Measurements from ENCODE around the gene MAPKAPK3. TPM values are rescaled to one million over a fixed set of nuclear protein-coding genes. Genes with fewer than 3 reads are reported as not detected.

MAPKAPK3 gene
- total and polyA plus RNA-seq, 2 experiments from 2014 or later = 40.5 to 43.1 TPM

DNA sequence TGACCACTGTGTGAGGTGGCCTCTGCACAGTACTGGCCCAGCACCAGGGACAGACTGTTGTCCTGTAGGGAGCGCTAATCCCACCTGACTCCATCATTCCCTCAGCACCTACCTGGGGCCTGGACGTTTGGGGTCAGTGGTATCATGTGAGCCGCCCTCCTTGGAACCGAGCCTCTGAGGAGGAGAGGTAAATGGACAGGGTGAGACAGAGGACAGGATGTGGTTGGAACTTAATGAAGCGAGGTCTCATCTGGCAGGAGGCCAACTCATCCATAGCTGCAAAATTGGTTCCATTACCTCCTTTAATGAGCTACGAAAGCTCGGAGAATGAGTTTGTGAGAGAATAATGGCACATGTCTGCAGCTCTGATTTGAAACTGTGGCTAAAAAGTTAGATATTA lies 13.9 kb downstream of the MAPKAPK3 start:
- Histone ChIP-seq H3K36me3 (replicated peaks; ENCODE audit: insufficient read depth, low read depth) (no peaks in the 10 kb centered on the region), H3K9me3 (ENCODE audit: low read depth) (no peaks in the 10 kb centered on the region), H3K79me2 (peaks cover 30% of the 10 kb centered on the region), H3K4me3 (no peak overlapping the region), H3K27me3 (no peaks in the 10 kb centered on the region), H3K4me2 (no peak overlapping the region), H2AFZ (no peak overlapping the region), H3K4me1 (ENCODE audit: insufficient read depth) (no peaks in the 10 kb centered on the region), H4K20me1 (ENCODE audit: insufficient read depth, poor library complexity, severe bottlenecking) (peaks cover 18% of the 10 kb centered on the region), H3K9me2 (replicated peaks; ENCODE audit: insufficient read depth) (no peaks in the 10 kb centered on the region), H3K27ac (no peak overlapping the region)
- DNase-seq (ENCODE audit: low spot score) = no peak
- 63% methylated on average over 7 of the region's 7 CpGs for WGBS (ENCODE audit: low lambda C conversion rate, missing lambda C conversion rate)
- TF ChIP-seq EZH2 (IDR thresholded peaks at IDR 0.05; ENCODE audit: borderline replicate concordance) = no peak

DNA sequence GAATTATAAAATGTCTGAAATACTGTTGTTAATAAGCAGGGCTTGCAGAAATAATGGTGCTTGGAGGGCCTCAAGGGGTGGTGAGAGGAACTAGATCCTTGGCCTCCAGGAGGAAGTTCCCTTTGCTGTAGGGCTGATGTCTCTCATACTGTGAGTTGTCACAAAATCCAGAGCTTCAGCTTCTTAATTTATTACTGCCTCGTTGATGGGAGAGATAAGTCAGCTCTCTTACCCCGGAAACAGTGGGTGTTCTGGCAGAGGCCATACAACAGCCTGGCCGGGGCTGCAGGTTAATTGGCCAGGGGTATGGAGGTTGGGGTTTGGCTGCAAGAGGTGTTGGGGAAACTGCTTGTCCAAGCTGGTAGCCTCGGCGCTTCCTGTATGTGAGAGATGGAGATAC lies 15.5 kb downstream of the MAPKAPK3 start:
- H3K27ac ChIP-seq = no peak overlapping the region
- no peak overlapping the region for H2AFZ ChIP-seq
- H3K4me1 ChIP-seq (ENCODE audit: insufficient read depth) = no peaks in the 10 kb centered on the region
- H3K36me3 ChIP-seq (replicated peaks; ENCODE audit: insufficient read depth, low read depth) = no peaks in the 10 kb centered on the region
- no peak overlapping the region for H3K4me3 ChIP-seq
- peaks cover 30% of the 10 kb centered on the region for H3K79me2 ChIP-seq
- DNase-seq (ENCODE audit: low spot score) = no peak
- no peaks in the 10 kb centered on the region for H3K9me2 ChIP-seq (replicated peaks; ENCODE audit: insufficient read depth)
- no peak overlapping the region for H3K4me2 ChIP-seq
- no peaks in the 10 kb centered on the region for H3K27me3 ChIP-seq
- no peaks in the 10 kb centered on the region for H3K9me3 ChIP-seq (ENCODE audit: low read depth)
- 50% methylated on average over 5 of the region's 5 CpGs for WGBS (ENCODE audit: low lambda C conversion rate, missing lambda C conversion rate)
- TF ChIP-seq, protein P1, sequence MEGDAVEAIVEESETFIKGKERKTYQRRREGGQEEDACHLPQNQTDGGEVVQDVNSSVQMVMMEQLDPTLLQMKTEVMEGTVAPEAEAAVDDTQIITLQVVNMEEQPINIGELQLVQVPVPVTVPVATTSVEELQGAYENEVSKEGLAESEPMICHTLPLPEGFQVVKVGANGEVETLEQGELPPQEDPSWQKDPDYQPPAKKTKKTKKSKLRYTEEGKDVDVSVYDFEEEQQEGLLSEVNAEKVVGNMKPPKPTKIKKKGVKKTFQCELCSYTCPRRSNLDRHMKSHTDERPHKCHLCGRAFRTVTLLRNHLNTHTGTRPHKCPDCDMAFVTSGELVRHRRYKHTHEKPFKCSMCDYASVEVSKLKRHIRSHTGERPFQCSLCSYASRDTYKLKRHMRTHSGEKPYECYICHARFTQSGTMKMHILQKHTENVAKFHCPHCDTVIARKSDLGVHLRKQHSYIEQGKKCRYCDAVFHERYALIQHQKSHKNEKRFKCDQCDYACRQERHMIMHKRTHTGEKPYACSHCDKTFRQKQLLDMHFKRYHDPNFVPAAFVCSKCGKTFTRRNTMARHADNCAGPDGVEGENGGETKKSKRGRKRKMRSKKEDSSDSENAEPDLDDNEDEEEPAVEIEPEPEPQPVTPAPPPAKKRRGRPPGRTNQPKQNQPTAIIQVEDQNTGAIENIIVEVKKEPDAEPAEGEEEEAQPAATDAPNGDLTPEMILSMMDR (IDR thresholded peaks at IDR 0.05; ENCODE audit: poor library complexity) = no peak
- TF ChIP-seq EZH2 (IDR thresholded peaks at IDR 0.05; ENCODE audit: borderline replicate concordance) (no peak), EZH2phosphoT487 (IDR thresholded peaks at IDR 0.05; ENCODE audit: low read depth, severe bottlenecking, unreplicated experiment) (no peak)
- H4K20me1 ChIP-seq (ENCODE audit: insufficient read depth, poor library complexity, severe bottlenecking) = peaks cover 15% of the 10 kb centered on the region

DNA sequence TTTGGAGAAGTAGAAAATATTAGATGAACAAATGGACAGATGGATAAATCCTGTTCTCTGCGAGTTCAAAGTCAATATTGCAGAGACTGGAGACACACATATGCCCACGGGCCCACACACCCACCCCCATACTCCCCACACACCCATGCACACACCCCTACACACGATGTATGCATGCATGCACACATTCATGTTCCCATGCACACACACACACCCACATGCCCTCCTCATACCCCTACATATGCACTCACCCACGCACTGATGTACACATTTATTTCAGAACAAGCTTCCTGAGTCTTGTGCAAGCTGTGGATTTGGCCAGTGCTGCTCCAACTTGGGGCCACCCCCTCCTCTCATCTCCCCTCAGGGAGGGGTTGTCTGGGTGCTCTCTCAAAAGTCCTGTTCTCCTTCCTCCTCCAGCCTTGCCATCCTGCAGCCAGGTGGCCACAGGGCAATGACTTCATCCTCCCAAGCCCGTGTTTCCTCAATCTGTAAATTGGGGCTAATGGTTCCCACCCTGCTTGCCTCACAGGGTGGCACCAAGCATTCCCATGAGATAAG lies 16.4 kb downstream of the MAPKAPK3 start:
- Histone ChIP-seq H3K9me3 (ENCODE audit: low read depth) (no peaks in the 10 kb centered on the region), H3K27me3 (no peaks in the 10 kb centered on the region), H2AFZ (no peak overlapping the region), H4K20me1 (ENCODE audit: insufficient read depth, poor library complexity, severe bottlenecking) (peaks cover 15% of the 10 kb centered on the region), H3K36me3 (replicated peaks; ENCODE audit: insufficient read depth, low read depth) (no peaks in the 10 kb centered on the region), H3K4me2 (no peak overlapping the region), H3K27ac (no peak overlapping the region), H3K4me3 (no peak overlapping the region), H3K9me2 (replicated peaks; ENCODE audit: insufficient read depth) (no peaks in the 10 kb centered on the region), H3K4me1 (ENCODE audit: insufficient read depth) (no peaks in the 10 kb centered on the region), H3K79me2 (peaks cover 30% of the 10 kb centered on the region)
- TF ChIP-seq EZH2phosphoT487 (IDR thresholded peaks at IDR 0.05; ENCODE audit: low read depth, severe bottlenecking, unreplicated experiment) (no peak), EZH2 (IDR thresholded peaks at IDR 0.05; ENCODE audit: borderline replicate concordance) (no peak)
- TF ChIP-seq, protein P1 (IDR thresholded peaks at IDR 0.05; ENCODE audit: poor library complexity) = no peak
- 85% methylated on average over 5 of the region's 5 CpGs for WGBS (ENCODE audit: low lambda C conversion rate, missing lambda C conversion rate)
- DNase-seq (ENCODE audit: low spot score) = no peak

DNA sequence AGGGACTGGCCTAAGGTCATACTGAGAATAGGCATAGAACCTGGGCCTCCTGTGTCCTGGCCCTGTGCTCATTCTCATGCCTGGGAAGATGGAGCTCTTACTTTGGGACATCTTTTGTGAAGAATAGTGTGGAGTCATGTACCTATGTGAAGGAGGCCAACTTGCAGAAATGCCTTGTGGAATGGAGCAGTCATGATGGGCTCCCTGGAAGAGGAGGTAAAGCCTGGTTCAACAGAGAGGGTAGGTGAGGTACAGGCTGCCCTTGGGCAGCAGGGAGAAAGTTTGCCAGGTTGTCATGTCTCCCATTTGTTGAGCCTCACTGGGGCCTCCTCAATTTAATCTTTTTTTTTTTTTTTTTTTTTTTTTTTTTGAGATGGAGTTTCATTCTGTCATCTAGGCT lies 18.1 kb downstream of the MAPKAPK3 start:
- peaks cover 12% of the 10 kb centered on the region for H4K20me1 ChIP-seq (ENCODE audit: insufficient read depth, poor library complexity, severe bottlenecking)
- H3K4me1 ChIP-seq (ENCODE audit: insufficient read depth) = no peaks in the 10 kb centered on the region
- H3K4me2 ChIP-seq = no peak overlapping the region
- no peaks in the 10 kb centered on the region for H3K27me3 ChIP-seq
- no peak overlapping the region for H3K27ac ChIP-seq
- H3K9me2 ChIP-seq (replicated peaks; ENCODE audit: insufficient read depth) = no peaks in the 10 kb centered on the region
- no peak for DNase-seq (ENCODE audit: low spot score)
- no peak overlapping the region for H2AFZ ChIP-seq
- TF ChIP-seq EZH2 (IDR thresholded peaks at IDR 0.05; ENCODE audit: borderline replicate concordance) = no peak
- TF ChIP-seq, protein P1 (IDR thresholded peaks at IDR 0.05; ENCODE audit: poor library complexity) = no peak
- no peak for TF ChIP-seq EZH2phosphoT487 (IDR thresholded peaks at IDR 0.05; ENCODE audit: low read depth, severe bottlenecking, unreplicated experiment)
- no peaks in the 10 kb centered on the region for H3K36me3 ChIP-seq (replicated peaks; ENCODE audit: insufficient read depth, low read depth)
- no peak overlapping the region for H3K4me3 ChIP-seq
- peaks cover 23% of the 10 kb centered on the region for H3K79me2 ChIP-seq
- H3K9me3 ChIP-seq (ENCODE audit: low read depth) = no peaks in the 10 kb centered on the region

Measured in hepatocyte (in vitro differentiated cells).